ENCODE data around the gene CAPN10.

CAPN10 gene

GRCh38 chr2:240648155-240648649 is 61.7 kb downstream of the CAPN10 start:
- TF ChIP-seq, protein P1, sequence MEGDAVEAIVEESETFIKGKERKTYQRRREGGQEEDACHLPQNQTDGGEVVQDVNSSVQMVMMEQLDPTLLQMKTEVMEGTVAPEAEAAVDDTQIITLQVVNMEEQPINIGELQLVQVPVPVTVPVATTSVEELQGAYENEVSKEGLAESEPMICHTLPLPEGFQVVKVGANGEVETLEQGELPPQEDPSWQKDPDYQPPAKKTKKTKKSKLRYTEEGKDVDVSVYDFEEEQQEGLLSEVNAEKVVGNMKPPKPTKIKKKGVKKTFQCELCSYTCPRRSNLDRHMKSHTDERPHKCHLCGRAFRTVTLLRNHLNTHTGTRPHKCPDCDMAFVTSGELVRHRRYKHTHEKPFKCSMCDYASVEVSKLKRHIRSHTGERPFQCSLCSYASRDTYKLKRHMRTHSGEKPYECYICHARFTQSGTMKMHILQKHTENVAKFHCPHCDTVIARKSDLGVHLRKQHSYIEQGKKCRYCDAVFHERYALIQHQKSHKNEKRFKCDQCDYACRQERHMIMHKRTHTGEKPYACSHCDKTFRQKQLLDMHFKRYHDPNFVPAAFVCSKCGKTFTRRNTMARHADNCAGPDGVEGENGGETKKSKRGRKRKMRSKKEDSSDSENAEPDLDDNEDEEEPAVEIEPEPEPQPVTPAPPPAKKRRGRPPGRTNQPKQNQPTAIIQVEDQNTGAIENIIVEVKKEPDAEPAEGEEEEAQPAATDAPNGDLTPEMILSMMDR (conservative IDR thresholded peaks at IDR 0.05), result no peak
- H3K27ac ChIP-seq, result no peak overlapping the region
